Dedifferentiated amniotic fluid mesenchymal stem cell (primary cell): ENCODE results near the gene DERA.

Source experiments
- DNase-seq: peaks from one replicate; pipeline ENCODE4 v3.0.0-alpha.2; 2016; ENCODE audit errors: extremely low spot score

The DERA gene

DNA sequence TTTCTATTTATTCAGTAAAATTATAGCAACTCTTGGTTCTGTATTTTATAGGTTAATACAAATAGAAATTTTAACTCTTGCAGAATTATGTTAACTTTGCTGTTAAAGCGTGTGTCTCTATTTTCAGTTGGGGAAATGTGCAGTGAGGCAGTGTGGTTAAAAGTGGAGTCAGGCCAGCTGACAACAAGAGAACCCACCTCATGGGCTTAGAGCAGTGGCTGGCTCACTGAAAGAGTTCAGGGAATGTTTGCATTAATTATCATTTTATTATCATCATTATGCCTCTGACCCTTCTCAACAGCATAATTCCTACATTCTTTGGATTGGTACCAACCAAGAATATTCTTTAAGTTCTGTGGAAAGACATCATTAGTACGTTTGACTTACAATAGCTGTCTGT lies 163.8 kb downstream of the DERA start:
- DNase-seq: no peak

GRCh38 chr12:16075887-16076286 lies 164.8 kb downstream of the DERA start:
- no peak for DNase-seq

GRCh38 chr12:16076557-16076956 lies 165.4 kb downstream of the DERA start:
- DNase-seq: no peak

DNA sequence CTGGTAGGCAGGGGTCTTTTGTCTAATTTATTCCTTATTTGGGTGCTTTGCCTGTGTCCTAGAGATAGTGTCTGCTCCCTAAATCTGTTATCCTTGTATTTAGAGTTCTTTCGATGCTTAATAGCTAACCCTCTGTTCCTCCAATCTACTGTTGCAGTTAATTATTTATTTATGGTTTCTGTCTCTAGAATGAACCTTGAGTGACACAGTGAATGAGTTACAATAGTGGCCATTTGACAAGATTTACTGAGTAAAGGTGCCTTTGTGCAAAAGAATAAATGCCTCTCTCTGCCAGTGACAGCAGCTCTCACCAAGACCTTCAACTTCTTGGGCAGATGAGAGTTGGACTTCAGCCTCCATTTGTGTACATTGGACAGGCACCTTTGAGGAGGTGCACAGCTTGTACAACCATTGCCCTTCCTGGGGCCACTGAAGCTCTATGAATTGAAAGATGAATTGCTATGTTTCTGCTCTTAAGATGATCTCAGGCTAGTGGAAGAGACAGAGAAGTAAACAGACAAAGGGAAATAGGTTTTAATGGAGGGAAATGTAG lies 165.9 kb downstream of the DERA start:
- DNase-seq: no peak

- no peak for DNase-seq
These were observed 175.3 kb downstream of the DERA start for GRCh38 chr12:16086462-16086861.

GRCh38 chr12:16086942-16087341 lies 175.8 kb downstream of the DERA start:
- DNase-seq: no peak
